Measurements from ENCODE around the gene SPATA31E1. TPM values are rescaled to one million over a fixed set of nuclear protein-coding genes. Genes with fewer than 3 reads are reported as not detected.

SPATA31E1 gene
- total and polyA plus RNA-seq, 8 donors: 0.04 TPM; not detected in 7

DNA sequence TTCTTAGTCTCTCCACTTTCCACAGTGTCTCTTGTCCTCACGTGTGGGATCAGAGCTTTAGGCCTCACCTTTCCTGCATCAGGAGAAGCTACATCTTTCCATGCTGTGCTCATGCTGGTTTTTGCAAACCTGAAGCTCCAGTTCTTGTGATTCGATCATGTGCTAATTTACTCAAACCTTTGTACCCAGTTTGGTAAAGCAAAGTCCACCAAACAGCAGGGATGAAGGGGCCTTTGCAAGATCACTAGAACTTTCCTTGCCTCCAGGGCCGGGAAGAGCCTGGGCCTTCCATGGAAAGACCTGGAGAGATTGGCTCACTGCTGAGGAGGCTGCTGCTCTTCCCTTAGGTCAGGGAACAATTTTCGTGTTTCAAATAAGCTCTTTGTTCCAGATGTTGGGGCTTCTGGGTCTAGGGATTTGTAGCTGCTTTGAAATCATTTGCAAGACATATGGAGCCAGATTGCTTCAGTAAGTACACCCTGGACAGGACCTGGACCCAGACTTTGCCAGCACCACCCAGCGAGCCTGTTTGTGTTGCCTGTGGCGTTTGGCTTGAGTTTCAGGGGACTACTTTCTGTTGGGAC, 18.7 kb upstream of the SPATA31E1 start:
- DNase-seq (no peak), ATAC-seq (no peak)
- H3K36me3 ChIP-seq: no peaks in the 10 kb centered on the region
- H3K27me3 ChIP-seq: no peaks in the 10 kb centered on the region
- intact Hi-C loops (cut with DNase I): no loop called here
- no peak overlapping the region for H3K4me3 ChIP-seq
- H3K27ac ChIP-seq: no peak overlapping the region
- H3K9me3 ChIP-seq: peaks cover 0 to 15% of the 10 kb centered on the region in 2 donors
- TF ChIP-seq, protein P1, sequence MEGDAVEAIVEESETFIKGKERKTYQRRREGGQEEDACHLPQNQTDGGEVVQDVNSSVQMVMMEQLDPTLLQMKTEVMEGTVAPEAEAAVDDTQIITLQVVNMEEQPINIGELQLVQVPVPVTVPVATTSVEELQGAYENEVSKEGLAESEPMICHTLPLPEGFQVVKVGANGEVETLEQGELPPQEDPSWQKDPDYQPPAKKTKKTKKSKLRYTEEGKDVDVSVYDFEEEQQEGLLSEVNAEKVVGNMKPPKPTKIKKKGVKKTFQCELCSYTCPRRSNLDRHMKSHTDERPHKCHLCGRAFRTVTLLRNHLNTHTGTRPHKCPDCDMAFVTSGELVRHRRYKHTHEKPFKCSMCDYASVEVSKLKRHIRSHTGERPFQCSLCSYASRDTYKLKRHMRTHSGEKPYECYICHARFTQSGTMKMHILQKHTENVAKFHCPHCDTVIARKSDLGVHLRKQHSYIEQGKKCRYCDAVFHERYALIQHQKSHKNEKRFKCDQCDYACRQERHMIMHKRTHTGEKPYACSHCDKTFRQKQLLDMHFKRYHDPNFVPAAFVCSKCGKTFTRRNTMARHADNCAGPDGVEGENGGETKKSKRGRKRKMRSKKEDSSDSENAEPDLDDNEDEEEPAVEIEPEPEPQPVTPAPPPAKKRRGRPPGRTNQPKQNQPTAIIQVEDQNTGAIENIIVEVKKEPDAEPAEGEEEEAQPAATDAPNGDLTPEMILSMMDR (IDR thresholded peaks at IDR 0.05): no peak
- no peaks in the 10 kb centered on the region for H3K4me1 ChIP-seq

DNA sequence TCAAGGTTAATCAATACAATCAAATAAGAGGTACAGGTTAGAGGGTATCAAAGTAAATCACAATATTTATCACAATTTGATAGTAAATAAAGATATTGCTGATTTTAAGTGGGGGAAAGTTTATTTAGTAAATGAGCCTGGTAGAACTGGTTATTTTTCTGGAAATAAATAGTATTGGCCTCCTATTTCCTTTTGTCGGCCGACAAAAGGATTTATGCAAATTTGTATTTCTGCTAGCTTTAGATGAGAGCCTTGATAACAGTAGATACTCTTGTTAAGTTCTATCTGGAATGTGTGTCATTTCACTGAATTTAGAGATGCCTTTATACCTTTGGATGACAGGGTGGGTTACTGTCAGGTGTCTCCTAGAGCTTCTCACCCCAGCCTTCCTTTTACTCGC, 17.8 kb upstream of the SPATA31E1 start:
- no peak for ATAC-seq

GRCh38 chr9:87865626-87866025, 17.1 kb upstream of the SPATA31E1 start:
- DNase-seq: no peak
- H3K4me1 ChIP-seq: no peaks in the 10 kb centered on the region

More for the DNA sequence above, 17.8 kb upstream of the SPATA31E1 start:
- Histone ChIP-seq H3K27ac (no peak overlapping the region), H3K36me3 (no peaks in the 10 kb centered on the region), H3K4me1 (no peaks in the 10 kb centered on the region), H3K4me3 (no peak overlapping the region), H3K9me3 (peaks cover 0 to 12% of the 10 kb centered on the region in 2 donors), H3K27me3 (no peaks in the 10 kb centered on the region)
- TF ChIP-seq, protein P1 (IDR thresholded peaks at IDR 0.05): no peak
- intact Hi-C loops (cut with DNase I): no loop called here
- no peak for DNase-seq

GRCh38 chr9:87867391-87867790, 15.3 kb upstream of the SPATA31E1 start:
- TF ChIP-seq, protein P1 (IDR thresholded peaks at IDR 0.05): no peak
- ATAC-seq (no peak), DNase-seq (no peak)
- no peaks in the 10 kb centered on the region for H3K27me3 ChIP-seq
- H3K27ac ChIP-seq: no peak overlapping the region
- H3K9me3 ChIP-seq: no peaks in the 10 kb centered on the region
- no peak overlapping the region for H3K4me3 ChIP-seq
- no peaks in the 10 kb centered on the region for H3K4me1 ChIP-seq
- intact Hi-C loops (cut with DNase I): no loop called here
- H3K36me3 ChIP-seq: no peaks in the 10 kb centered on the region

More at GRCh38 chr9:87865626-87866025, 17.1 kb upstream of the SPATA31E1 start:
- Histone ChIP-seq H3K4me3 (no peak overlapping the region), H3K36me3 (no peaks in the 10 kb centered on the region), H3K27me3 (no peaks in the 10 kb centered on the region), H3K27ac (no peak overlapping the region), H3K9me3 (peaks cover 0 to 7% of the 10 kb centered on the region in 2 donors)
- intact Hi-C loops (cut with DNase I): no loop called here
- no peak for ATAC-seq
- TF ChIP-seq, protein P1 (IDR thresholded peaks at IDR 0.05): no peak

GRCh38 chr9:87868175-87868574, 14.5 kb upstream of the SPATA31E1 start:
- Histone ChIP-seq H3K4me1 (no peaks in the 10 kb centered on the region), H3K27ac (no peak overlapping the region), H3K4me3 (no peak overlapping the region), H3K9me3 (no peaks in the 10 kb centered on the region), H3K36me3 (no peaks in the 10 kb centered on the region), H3K27me3 (no peaks in the 10 kb centered on the region)
- TF ChIP-seq, protein P1 (IDR thresholded peaks at IDR 0.05): no peak
- no peak for DNase-seq
- ATAC-seq: no peak
- intact Hi-C loops (cut with DNase I): no loop called here
